HG02623 (cell line): ENCODE measurements around the gene ZBTB39.
"Not testable (repeated sequence)": the region's sequence is repeated elsewhere in the genome, so short reads cannot be mapped to it uniquely, and the experiment has no call there.

Experiments
- ATAC-seq: cut with Tn5 transposase; IDR thresholded peaks from one replicate; pipeline ENCODE4 v1.9.1; 2021; ENCODE audit warnings: moderate library complexity; ENCODE audit not compliant: unreplicated experiment

The ZBTB39 gene

DNA sequence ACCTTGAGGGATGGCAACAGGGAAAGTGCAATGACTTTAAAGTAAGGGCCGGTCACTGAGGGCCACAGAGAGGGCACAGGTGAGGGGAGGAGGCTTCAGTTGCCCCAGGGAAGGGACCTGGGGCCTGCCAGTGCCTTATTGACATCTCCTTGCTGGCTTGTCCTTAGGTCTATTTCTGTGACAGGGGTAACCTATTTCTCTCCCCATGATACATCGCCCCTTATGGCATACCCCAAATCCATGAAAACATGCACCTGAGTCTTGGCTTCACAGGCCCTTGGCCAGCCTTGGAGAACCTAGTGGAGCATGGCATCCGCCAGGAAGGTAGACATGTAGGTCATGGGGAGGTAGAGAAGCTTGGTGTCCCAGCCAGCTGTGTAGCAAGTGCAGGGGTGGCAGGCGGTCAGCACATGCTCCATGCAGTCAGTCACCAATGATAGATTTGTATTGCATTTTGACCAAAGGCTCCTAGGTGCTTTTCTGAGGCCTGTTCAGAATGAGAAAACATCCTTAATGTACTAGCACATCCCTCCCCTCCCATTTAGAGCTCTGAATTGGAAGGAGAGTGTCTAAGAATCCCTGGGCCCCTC, 25.3 kb downstream of the ZBTB39 start:
- ATAC-seq = no peak

DNA sequence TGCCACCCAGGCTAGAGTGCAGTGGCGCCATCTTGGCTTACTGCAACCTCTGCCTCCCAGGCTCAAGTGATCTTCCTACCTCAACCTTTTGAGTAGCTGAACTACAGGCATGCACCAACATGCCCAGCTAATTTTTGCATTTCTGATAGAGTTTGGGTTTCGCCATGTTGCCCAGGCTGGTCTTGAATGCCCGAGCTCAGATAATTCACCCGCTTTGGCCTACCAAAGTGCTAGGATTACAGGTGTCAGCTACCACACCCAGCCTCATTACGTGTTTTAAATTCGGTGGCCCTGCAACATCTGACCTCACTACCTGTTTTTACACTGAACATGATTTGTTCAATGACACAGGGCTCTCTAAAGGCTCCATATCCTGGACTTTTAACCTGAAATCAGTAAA, 26.1 kb downstream of the ZBTB39 start:
- no peak for ATAC-seq

DNA sequence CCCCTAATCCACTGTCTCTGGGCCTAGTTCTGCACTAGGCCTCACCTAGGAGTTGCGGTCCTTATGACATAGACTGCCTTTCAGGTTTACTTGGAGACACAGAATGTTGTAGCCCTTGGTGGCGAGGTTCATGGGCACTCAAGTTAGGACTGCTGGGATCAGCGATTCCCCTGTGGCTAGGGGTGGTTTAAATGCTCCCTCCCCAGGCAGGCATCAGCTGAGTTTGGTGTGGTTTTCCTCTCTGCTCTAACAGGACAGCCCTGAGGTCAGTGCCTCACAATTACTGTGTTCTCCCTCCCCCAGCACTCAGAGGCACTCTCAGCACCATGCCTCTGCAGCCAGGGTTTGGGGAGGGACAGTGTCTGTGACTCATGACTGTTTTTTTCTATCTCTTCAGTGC, 26.7 kb downstream of the ZBTB39 start:
- no peak for ATAC-seq

DNA sequence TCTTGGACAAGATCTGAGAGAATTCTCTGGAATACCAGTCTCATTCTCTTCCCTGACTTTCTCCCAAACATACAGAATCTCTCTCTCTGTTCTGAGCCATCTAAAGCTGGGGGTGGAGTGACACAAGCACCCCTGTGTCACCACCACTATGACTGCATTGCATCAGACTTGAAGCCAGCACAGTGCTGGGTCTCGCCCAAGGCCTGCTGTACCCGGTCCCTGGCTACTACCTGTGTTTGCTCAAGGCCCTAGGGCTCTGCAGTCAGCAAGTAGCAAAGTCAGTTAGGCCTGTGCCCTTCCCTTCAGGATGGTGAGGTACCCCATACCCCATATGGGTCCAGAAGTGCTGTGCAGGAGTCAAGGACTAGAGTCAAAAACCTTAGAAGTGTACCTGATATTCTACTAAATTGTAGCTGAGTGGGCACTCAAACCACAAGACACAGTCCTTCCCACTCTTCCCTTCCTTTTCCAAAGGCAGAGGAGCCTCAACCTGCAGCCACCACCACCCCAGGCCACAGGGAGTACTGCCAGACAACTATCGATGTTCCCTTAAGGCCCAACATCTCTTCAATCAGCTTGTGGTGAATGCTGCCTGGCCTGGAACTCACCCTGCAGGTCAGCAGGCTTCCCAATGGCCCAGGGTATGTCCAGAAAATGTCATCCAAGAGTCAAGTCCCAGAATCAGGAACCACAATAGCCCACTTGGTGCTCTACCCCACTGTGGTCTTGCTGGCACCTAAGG, 27.8 kb downstream of the ZBTB39 start:
- no peak for ATAC-seq

DNA sequence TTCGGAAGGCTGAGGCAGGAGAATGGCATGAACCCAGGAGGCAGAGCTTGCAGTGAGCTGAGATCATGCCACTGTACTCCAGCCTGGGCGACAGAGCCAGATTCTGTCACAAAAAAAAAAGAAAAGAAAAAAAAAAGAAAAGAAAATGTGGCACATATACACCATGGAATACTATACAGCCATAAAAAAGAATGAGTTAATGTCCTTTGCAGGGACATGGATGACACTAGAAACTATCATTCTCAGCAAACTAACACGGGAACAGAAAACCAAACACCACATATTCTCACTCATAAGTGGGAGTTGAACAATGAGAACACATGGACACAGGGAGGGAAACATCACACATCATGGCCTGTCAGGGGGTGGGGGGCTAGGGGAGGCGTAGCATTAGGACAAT, 29.0 kb downstream of the ZBTB39 start:
- not testable (repeated sequence) for ATAC-seq

DNA sequence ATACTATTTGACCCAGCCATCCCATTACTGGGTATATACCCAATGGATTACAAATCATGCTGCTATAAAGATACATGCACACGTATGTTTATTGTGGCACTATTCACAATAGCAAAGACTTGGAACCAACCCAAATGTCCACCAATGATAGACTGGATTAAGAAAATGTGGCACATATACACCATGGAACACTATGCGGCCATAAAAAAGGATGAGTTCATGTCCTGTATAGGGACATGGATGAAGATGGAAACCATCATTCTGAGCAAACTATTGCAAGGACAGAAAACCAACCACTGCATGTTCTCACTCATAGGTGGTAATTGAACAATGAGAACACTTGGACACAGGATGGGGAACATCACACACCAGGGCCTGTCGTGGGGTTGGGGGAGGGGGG, 32.1 kb downstream of the ZBTB39 start:
- not testable (repeated sequence) for ATAC-seq

DNA sequence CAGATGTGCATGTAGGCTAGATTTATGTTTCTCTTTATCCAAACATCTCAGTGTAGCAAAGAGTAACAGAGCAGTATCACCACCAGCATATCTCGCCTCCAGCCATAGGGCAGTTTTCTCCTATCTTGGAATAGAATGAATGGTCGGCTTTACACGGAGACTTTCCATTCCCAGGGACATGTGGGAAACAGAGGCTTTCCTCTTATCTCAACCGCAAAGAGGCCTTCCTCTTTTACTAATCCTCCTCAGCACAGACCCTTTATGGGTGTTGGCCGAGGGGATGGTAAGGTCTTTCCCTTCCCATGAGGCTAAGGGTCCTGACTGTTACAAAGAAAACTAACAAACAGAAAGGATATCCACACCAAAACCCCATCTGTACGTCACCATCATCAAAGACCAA, 37.4 kb downstream of the ZBTB39 start:
- ATAC-seq = not testable (repeated sequence)

DNA sequence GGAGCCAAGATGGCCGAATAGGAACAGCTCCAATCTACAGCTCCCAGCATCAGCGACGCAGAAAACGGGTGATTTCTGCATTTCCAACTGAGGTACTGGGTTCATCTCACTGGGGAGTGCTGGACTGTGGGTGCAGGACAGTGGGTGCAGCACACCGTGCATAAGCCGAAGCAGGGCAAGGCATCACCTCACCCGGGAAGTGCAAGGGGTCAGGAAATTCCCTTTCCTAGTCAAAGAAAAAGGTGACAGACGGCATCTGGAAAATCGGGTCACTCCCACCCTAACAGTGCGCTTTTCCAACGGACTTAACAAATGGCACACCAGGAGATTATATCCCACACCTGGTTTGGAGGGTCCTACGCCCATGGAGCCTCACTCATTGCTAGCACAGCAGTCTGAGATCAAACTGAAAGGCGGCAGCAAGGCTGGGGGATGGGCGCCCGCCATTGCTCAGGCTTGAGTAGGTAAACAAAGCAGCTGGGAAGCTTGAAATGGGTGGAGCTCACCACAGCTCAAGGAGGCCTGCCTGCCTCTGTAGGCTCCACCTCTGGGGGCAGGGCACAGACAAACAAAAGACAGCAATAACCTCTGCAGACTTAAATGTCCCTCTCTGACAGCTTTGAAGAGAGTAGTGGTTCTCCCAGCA, 40.2 kb downstream of the ZBTB39 start:
- ATAC-seq = not testable (repeated sequence)

DNA sequence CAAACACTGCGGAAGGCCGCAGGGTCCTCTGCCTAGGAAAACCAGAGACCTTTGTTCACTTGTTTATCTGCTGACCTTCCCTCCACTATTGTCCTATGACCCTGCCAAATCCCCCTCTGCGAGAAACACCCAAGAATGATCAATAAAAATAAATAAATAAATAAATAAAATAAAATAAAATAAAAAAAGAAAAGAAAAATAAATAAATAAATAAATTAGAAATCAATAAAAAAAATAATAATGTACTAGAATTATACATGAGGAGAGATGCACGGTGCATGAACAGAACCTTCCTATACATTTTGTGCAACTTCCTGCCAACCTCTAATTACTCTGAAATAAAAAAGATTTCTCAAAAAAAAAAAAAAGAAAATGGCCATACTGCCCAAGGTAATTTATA, 41.2 kb downstream of the ZBTB39 start:
- ATAC-seq = not testable (repeated sequence)

DNA sequence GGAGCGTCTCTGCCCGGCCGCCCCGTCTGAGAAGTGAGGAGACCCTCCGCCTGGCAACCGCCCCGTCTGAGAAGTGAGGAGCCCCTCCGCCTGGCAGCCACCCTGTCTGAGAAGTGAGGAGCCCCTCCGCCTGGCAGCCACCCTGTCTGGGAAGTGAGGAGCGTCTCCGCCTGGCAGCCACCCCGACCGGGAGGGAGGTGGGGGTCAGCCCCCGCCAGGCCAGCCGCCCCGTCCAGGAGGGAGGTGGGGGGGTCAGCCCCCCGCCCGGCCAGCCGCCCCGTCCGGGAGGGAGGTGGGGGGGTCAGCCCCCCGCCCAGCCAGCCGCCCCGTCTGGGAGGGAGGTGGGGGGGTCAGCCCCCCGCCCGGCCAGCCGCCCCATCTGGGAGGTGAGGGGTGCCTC, 42.8 kb downstream of the ZBTB39 start:
- ATAC-seq = not testable (repeated sequence)

DNA sequence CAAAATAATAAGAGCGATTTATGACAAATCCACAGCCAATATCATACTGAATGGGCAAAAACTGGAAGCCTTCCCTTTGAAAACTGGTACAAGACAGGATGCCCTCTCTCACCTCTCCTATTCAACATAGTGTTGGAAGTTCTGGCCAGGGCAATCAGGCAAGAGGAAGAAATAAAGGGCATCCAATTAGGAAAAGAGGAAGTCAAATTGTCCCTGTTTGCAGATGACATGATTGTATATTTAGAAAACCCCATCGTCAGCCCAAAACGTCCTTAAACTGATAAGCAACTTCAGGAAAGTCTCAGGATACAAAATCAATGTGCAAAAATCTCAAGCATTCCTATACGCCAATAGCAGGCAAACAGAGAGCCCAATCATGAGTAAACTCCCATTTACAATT, 44.1 kb downstream of the ZBTB39 start:
- not testable (repeated sequence) for ATAC-seq

DNA sequence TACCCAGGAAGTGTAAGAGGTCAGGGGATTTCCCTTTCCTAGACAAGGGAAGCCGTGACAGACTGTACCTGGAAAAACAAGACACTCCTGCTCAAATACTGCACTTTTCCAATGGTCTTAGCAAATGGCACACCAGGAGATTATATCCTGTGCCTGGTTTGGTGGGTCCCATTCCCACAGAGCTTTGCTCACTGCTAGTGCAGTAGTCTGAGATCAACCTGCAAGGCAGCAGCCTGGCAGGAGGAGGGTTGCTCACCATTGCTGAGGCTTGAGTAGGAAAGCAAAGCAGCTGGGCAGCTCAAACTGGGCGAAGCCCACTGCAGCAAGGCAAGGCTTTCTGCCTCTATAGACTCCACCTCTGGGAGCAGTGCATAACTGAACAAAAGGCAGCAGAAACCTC, 47.9 kb downstream of the ZBTB39 start:
- ATAC-seq = no peak

DNA sequence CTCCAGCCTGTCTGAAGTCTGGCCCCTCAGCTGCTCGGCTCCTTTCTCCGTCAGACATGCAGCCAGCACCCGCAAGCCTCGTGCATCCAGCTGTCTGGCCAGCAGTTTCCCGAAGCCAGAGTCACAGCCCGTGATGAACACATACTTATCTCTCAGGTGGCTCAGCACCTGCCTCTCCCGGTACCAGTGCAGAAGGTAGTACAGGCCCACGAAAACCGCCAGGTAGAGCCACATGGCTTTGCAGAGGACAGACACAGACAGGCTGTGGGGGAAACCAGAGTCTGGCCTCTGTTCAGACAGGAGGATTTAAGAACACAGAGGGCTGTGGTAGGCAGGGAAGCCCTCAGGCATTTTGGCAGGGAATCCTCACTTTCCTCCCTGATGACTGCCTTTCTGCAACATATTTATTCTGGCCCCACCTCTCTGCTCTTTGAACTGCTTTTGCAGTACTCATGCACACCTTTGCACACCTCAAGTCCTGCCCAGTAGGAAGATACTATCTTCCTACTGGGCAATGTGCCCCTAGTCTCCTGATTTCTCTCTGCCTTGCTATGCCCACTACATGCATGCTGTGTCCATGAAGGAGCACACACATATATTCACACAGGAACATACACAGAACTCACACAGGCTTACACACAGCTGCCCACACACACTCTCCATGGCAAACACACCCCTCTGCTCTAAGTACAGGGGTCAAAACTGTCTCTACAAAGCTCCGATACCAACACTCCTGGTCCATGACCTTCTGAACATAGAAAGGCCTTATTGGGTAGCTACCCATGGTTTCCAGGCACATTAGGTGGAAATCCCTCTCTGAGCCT, 48.9 kb downstream of the ZBTB39 start, which contains the start of gene RDH16:
Gene RDH16, minus strand, starts transcription at position 380 of the 824 bp plus-strand sequence. Its CDS starts 146 bp downstream, at position 234.
- no peak for ATAC-seq

DNA sequence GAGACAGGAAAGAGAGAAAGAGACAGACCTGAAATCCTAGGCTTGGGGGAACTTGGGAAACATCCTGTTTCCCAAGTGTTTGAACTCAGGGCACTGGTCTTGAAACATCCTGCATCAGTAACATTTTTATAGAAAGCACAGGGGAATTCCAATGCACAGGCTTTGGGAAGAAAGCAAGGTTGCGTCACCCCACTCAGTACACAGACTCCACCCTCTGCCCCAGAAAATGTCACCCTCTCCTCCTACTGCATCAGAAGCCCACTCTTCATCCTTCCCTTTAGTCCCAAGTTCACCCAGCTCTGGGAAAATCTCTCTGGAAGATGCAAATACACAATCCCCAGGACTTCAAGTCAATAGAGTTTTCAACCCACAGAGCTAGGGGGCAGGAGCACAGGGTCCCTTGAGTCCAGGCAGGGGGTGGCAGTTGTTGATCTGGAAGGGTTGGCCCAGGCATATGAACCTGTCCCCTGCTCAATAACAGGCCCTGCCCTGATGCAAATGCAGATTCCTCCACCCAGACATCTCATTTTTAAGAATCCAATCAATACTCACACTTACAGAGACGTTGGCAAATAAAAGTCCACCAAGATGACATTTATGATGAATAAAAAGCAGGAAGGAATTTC, 50.6 kb downstream of the ZBTB39 start:
- ATAC-seq = no peak

DNA sequence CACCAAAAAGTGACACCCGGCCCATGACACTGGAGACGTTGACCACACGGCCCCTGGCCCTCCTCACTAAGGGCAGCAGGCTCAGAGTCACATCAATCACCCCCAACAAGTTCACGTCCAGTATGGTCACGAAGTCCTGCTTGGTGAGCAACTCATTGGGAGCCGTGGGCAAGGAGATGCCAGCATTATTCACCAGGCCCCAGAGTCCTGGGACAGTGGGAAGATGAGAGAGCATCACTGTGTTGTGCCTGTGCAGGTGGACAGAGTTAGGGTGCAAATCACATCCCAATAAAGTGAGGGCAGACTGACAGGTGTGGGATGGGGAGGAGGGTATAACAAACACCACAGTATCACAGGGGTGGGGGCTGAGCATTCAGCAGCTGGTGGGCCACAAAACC, 51.4 kb downstream of the ZBTB39 start:
- no peak for ATAC-seq

DNA sequence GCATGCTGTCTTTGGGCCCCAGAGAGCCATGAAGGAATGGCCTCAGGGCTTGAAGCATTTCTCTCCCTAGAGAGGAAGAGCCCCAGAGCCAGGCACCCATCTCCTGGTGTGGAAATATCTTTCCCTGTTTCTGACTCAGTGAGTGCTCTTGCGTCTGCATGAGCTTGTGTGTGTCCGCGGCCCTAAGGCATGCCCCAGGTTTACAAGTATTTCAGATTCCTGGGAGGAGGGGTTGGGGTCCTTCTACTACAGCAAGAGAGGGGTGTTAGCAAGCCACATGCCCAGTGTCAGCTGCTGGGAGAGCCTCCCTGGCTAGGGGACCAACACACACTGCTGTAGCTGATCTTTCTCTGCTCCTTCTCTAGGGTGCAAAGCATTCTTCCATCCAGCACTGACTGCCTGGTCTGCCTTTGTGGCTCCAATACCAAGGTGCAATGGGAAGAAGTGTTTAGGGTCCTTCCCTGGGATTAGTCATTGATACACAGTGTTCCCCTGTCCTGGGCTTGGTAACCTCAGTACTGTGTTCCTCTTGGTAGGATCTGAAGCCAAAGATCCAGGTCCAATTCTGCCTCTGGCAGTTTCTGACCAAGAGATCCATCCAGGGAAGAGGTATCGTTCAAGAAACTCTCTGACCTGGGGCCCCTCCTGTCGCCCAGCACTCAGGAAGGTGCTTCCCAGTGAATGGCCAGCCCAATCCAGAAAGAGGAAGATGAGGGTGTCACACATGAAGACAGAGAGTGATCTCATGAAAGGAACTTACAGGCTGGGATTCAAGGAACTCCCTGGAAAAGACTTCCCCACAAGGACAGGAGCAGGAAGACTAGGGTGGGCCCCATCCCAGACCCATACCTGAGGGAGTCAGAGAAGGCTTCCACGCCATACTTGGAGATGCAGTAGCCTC, 52.0 kb downstream of the ZBTB39 start:
- ATAC-seq = no peak

DNA sequence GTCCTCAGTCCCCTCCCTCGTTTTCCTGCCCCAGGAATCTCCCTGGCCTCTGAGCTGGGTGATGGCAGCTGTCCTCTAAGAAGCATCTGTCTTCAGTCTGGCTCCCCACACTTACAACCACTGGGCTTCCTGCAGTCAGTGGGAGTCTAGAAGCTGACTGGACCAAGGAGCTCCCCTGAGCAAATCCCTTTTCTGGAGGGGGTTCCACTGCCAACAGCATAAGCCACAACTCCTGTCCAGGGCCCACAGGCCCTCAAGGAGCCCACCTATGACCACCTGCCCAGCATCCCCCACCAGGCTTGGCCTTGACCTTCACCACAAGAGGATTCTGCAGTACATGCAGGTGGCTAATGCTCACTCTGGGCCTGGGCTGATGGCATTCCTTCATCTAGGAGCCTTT, 53.0 kb downstream of the ZBTB39 start:
- no peak for ATAC-seq

DNA sequence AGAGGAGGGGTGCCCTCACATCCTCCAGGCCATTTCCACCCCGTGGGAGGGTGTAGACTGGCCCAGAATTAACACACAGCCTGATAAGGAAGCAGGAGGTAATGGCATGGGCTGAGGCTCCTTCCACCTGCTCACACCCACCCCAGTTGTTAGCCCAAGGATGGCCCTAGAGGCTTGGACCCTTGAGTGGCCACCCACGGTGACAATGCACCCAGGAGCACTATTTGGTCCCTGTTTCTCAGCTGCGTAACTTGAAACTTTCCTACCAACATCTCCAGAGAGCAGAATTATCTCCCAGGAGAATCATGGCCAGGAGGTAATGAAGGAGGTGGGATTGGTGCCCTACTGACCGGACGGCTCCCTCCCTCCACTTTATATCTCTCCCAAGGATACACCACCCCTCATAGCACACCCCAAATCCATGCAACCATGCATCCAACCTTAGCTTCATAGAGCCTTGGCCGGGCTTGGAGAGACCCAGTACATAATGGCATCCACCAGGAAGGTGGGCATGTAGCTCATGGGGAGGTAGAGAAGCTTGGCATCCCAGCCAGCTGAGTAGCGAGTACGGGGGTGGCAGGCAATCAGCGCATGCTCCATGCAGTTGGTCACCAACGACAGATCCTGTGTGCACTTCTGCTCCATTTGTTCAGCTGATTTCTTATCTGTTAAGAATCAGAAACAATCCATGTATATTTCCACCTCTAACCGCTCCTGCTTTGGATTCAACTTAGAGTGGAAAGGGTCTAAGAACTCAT, 54.6 kb downstream of the ZBTB39 start:
- no peak for ATAC-seq

DNA sequence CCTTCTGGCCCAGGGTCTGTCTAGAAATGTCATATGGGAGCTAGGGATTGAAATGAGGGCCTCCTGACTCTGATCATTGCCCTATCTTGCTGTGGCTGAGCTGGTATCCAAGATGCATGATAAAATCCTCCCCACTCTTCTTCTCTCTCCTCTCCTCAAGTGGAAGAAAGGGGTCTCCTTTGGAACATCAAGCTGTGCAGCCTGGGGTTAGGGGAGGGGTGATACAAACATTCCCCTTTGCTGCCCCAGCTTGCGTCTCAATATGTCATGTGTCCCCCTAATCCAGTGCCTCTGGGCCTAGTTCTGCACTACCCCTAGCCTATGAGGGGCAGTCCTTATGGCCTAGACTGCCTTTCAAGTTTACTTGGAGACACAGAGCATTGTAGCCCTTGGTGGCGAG, 57.5 kb downstream of the ZBTB39 start:
- ATAC-seq = no peak
